ENCODE results near the gene SARS1.

GRCh38 chr1:109256971-109257681 lies 43.4 kb downstream of the SARS1 start:
- TF ChIP-seq CTCF (IDR thresholded peaks at IDR 0.05) (no peak), POLR2A (IDR thresholded peaks at IDR 0.05) (no peak)

All from thyroid gland (tissue), 4 donors.